ENCODE measurements around the gene KIRREL3.
"Not testable (repeated sequence)": the region's sequence is repeated elsewhere in the genome, so short reads cannot be mapped to it uniquely, and the experiment has no call there.

KIRREL3 gene

DNA sequence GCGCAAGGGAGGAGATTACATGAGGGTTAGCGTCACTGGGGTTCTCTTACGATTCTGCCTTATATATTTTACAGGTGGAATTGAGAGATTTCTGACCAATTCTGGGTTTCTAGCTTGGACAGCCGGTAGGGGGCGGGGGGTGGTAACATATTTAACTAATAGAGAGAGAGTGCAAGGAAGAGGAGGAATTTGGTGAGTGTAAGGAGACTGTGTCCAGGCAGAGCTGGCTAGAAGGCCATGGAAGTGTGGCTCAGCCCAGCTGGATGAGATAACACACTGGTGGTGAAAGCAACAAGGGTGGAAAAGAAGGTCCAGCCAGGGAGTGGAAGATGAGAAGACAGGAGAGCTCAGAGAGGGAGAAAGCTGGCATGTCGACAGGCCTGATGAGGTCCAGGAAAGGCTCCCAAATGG is 588.6 kb downstream of the KIRREL3 start:
- DNase-seq, result no peak

DNA sequence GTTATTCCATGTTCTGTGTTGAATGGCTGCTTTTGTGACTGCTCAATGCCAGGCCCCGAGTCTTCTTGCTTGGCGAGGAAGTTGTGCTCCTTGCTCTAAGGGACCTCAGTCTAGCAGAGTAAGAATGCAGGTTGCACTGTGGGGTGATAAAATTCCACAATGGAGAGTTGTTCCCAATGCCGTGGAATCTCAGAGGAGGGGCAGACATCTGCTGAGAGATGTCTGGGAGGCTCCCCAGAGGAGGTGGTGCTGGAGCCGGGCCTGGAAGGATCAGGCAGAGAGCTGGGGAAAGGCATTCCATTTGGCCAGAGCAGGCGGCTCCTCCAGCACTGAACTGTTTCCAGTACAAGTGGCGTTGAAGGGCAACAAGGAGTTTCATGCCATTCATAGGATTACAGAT is 589.9 kb downstream of the KIRREL3 start:
- DNase-seq, result no peak

DNA sequence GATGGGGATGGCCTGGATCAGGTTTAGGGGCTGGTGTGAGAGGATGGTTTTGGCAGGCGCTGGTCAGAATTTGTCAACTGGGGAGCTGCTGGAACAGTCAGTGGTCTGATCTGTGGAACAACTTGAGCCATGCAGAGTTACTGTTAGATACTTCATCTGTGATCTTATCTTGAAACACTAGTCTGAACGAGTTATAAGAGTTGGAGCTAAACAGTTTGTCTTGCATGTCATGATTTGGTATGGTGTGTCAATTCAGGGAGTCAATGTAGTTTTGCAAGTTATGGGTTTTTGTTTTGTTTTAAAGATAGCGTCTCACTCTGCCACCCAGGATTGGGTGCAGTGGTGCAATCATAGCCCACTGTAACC is 591.0 kb downstream of the KIRREL3 start:
- DNase-seq, result no peak

DNA sequence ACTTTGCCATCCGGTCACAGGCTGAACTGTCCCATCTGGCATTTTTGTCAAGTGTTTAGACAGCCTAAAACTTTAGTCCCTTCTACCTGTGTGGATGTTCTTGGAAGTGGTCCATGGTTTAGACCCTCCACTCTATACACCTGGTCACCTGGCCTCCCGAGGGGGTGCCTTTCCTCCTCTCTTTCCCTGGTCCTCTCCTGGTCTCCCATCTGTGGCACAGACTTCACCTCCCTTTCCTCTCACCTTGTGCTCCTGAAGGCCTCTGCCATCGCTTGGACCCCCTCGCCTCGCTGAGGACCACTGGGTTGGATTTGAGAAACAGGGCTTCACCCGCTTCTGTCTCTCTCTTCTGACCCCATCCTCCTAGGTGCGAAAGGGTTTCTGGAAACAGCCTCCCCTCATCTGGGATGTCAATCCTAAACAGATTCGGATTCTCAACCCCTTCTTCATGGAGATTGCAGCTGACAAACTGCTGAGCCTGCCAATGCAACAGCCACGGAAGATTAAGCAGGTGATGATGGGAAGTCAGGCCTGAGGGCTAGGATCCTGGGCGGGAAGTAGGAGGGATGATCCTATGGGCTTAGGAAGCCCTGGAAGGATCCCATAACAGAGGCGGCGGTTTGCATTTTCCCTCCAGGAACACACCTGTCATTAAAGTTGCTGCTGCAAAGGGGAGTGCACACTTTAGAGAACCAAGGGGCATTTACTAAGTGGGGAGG is 591.5 kb downstream of the KIRREL3 start:
- DNase-seq, result no peak

DNA sequence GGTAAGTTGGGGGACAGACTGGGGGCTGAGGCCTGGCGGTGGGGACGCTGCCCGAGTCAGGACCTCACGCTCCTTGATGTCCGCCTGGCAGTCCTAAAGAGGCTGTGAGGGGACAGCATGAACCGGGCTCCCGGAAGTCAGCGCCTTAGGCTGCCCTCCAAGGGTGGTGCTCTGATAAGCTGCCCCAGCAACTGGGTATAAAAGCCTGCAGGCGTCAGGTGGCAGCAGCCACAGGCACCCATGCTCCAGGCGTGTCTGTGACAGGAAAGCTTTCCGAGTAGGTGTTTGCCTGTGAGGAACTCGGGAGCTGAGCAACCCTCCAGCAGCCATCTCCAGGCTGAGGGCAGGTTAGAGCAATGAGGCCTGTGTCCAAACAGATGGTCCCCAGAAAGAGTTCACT is 592.1 kb downstream of the KIRREL3 start:
- no peak for DNase-seq

DNA sequence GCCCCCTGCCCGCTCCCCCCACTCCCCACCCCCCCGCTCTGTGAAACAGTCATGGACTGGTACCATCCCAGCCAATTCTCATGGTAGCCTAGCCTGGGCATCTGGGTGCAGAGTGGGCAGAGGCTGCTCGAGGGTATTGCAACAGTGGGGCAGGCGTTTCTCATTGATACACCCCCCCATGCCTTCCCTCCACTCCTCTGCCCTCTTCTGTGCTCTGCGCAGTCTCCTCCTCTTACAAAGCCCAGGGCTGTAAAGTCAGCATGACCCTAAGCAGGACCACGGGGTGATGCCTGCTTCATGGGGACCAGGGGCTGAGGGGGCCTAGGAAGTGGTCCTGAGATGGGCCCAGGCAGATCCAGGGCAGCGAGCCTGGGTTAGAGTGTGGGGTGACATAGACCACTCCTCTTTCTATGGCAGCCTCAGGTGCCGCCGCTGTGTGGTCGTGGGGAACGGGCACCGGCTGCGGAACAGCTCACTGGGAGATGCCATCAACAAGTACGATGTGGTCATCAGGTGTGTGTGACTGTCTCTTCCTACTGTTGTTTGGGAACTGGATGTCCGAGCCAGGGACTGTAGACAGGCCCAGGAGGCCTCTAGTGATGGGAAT is 592.8 kb downstream of the KIRREL3 start:
- no peak for DNase-seq

DNA sequence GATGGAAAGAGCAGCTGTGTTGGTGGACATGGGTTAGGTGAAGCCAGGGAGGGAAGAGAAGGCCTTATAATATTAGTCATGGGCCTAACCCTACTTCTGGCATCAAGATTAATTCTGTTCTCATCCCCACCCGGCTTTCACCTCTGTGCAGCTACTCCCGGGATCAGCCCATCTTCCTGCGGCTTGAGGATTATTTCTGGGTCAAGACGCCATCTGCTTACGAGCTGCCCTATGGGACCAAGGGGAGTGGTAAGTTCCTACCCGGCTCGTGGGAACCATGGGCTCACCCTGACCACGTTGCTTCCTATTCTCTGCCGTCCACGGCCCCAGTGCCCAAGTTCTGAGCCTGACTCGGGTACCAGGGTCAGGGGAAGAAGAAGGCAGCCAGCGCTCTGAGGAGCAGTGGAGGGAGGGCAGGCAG is 593.5 kb downstream of the KIRREL3 start:
- no peak for DNase-seq

DNA sequence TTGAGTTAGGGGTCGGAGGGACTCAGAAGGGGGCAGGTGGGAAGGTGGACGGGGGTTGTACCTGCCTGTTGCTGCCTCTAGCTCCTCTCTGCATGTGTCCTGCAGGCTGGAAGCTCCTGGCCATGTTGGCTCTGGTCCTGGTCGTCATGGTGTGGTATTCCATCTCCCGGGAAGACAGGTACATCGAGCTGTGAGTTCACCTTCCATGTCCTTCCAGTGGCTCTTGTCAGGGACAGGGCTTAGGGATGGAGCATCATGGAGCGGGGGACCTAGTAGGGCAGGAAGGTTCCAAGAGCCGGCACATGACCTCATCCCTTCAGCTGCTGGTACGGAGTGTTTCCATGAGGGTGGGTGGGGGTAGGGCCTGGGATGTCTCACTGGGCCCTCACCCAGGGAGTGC is 594.2 kb downstream of the KIRREL3 start:
- DNase-seq, result no peak

DNA sequence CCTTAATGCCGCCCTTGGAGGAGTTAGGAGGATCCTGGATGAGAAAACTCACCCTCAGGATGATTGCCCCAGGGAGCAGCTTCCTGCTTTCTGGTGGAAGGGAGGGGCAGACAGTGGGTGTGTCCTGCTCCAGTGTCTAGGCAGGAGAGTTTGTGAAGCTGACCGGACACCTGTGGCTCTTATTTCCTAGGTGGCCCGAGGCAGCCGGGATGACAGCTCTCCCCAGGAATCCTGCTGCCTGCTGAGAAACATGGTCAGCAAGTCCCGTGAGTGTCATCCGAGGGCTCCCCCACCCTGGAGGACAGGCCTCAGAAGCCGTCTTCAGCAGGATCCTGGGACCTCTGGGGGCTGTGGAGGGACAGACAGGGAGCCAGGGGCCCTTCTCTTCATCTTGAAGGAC is 594.7 kb downstream of the KIRREL3 start:
- DNase-seq, result peak; percentile 74

DNA sequence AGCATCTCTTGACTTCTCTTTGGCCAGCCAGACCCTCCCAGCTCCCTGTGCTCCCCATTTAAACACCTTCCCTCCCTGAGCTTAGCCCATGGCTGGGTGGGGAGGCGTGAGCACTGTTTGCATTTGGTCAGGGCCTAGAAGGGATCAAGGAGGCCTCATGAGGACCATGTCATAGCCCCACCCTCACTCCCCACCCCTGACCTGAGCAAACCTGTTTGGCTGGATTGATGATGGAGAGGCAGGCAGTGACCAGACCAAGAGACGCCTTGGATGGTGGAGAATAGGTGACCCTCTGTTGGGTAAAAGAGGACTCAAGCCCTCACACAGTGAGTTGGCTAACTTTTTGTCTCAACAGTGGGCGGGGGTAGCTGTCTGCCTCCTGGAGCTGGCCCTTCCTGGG is 595.2 kb downstream of the KIRREL3 start:
- DNase-seq, result no peak

DNA sequence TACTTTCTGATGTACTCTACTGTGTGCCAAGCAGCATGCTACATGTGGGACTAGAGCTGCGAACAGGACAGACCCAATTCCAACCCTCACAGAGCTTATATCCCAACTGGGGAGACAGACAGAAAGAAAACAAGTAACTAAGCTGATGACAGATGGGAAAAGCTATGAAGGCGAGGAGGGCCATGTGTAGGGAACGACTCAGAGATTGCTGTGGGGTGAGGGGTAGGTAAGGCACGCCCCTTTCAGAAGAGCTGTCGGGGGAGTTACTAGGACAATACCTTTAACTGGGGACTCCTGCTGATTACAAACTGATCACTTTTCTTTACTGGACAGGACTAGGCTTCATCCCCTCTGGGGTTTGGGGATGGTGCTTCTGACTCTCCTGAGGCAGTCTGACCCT is 596.2 kb downstream of the KIRREL3 start:
- DNase-seq, result peak; percentile 33

DNA sequence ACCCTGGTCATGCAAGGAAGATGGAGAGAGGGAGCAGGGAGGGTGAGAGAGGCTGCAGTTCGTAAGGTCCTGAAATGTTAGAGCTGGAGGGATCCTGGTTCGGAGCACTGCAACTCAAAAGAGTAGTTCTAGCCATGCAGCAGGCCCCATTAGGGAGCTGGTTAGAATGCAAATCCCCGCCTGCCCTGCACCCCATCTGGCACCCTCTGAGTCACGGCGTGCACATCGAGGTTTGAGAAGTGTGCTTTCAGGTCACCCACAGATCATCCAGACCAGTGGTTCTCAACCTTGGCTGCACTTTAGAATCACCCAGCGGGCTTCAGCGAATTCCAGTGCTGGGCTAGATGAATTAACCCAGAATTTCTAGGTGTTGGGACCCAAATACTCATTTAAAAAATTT is 596.9 kb downstream of the KIRREL3 start:
- no peak for DNase-seq

DNA sequence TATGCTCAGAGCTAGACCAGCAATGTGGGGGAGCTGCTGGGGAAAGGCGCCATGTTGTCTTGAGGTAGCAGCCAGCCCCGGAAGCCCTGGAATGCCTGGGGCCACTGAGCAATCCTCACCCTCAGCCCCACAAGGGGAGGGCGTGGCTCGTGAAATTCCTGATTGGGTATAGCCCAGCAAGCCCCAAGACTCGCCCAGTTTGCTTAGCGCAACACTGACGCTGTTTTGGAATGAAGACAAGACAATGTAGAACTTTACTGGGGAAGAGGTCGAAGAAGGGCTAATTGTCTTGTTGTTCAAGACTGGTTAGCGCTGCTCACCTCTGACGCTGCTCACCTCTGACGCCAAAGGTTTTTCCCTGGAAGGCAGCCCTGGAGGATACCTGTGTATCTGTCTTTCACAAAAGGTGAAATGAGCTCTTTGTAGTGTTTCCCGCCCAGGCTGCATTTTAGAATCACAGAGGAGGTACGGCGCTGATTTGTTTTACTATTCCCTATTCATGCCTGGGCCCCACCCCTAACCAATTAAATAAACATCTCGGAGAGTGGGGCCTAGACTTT is 597.5 kb downstream of the KIRREL3 start:
- peak; percentile 69 for DNase-seq

DNA sequence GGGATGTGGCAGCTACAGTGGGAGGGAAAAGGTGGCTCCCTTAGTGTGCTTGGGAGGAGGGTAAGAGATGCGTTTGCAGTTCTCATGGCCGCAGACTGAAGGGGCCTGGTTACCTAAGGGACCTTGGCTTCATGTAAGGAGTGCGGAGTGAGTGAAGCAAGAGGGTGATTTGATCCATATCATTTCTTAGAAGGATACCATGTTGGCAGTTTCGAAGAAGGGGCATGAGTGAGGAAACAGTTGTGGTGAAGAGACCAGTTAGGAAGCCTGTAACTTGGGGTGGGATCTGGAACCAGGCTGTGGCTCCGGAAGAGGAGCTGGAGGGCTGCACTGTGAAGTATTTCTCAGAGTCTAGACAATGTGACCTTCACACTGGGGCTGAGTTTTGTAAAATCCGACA is 600.1 kb downstream of the KIRREL3 start:
- DNase-seq, result no peak

DNA sequence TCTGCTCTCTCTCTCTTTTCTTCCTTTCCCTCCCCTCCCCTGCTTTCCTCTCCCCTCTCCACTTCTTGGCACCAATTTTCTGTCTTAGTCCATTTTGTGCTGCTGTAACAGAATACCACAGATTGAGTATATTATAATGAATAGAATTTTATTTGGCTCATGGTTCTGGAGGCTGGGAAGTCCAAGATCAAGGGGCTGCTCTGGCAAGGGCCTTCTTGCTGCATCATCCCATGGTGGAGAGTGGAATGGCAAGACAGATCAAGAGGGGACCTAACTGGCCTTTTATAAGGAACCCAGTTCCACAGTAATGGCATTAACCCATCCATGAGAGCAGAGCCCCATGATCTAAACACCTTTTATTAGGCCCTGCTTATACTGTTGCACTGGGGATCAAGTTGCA is 600.6 kb downstream of the KIRREL3 start:
- DNase-seq, result no peak

DNA sequence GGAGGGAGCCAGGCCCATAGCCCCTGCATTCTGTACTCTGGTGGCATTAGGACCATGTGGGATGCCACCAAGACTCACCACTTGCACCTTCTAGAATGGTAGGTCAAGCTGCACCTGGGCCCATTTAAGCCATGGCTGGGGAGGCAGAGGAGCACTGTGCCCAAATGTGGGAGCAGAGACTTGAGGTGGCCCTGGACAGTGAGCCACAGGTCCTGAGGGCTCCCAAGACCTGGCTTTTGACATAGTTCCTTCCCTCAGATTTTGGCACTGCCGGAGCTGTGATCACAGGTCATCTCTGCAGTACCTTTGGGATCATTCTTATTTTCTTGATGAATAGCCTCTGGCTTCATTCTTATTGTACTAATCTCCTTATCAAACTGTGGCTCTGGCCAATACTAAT is 601.8 kb downstream of the KIRREL3 start:
- no peak for DNase-seq

DNA sequence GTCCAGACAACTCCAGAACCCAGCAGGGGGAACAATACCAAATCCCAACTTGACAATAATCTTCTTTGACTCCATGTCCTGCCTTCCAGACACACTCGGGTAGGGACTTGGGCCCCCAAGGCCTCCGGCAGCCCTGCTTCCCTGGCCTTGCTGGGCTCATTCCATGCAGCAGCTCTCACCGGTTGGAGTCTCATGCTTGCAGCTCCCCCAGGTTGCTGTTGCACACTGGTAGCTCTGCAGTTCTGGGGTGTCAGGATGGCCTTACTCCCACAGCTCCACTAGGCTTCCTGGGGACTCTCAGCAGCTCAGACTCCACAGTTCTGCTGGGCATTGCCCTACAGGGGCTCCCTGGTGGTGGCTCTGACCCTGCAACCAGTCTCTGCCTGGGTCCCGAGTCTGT is 602.3 kb downstream of the KIRREL3 start:
- DNase-seq, result no peak

DNA sequence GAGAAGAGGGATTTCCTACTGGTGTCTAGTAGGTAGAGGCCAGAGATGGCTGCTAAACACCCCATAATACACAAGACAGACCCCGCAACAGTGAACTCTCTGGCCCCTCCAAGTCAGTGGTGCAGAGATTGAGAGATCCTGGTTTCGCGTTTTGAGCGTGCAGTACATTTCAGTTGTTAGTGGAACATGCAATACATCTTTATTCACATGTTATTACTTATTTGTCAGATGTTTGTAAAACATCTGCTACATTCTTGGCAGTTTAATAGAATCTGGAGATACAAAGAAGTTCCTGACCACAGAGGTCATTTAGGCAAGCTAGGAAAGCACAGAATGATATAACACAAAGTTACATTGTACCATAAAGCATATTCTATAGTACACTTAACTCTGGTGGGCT is 603.6 kb downstream of the KIRREL3 start:
- no peak for DNase-seq

DNA sequence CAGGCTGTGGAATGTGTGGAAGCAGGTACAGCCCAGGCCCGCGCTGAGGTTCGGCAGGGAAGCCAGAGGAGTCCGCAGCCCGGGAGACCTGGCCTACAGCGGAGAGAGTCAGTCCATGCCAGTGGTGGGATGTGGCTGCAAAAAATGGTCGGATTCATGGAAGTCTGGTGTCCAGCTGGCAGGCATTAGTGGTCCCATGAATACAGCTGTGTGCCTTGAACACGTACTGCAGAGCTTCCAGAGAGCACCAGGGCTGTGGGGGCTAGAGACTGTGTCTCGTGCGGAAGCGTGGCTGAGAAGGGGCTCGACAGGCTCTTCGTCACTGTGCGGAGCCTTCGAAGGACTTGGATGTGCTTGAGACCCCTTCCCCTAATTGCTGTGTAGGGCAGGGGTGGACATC is 604.3 kb downstream of the KIRREL3 start:
- DNase-seq, result not testable (repeated sequence)

DNA sequence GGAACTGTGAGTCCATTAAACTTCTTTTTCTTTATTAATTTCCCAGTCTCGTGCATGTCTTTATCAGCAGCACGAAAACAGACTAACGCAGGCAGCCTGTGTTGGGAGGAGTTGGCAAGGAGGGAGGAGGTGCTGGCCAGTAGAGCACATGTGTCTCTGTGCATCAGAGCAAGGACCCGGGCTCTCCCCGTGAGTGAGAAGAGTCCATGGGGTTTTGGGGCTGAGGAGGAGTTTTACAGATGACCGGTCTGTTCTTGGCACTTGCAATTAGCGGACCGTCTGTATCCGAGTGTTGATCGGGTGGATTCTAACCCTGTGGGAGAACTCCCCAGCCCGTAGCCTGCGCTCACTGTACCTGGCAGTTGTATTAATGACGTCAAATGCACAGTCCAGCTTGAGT is 604.8 kb downstream of the KIRREL3 start:
- not testable (repeated sequence) for DNase-seq

DNA sequence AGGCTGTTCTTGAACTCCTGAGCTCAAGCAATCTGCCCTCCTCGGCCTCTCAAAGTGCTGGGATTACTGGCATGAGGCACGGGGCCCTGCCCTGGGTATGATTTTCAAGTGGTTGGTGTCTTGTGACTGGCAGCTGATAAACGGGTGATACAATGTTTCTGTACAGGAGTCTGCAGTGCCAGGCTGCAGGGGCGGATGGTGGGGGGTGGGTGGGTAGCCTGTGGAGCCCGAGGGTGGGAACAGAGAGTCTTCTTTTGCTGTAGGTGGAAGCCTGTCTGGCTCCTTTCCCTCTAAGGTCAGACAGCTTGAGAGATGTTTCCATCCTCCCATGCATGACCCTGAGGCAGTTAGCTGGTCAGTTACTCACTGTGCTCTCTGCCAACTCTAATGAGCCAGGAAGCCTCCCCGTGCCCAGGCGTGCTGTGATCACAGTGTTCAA is 605.9 kb downstream of the KIRREL3 start:
- DNase-seq, result not testable (repeated sequence)

DNA sequence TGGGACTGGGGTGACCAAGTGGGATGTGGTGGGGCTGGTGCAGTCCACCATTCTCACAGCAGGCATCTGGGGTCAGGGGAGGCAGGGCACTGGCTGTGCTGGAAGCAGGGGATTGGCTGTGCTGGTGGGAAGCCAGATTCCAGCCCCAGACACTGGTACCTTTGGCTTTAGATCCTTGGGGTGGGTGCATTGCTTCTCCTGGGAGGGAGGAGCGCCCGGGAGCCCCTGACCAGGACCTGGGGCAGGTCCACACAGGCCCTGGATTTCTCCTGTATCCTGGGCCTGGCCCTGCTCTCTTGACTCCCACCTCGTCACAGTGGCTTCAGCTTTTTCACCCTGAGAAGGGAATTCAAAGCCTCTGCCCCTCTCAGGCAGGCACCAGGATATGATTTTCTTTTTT is 606.5 kb downstream of the KIRREL3 start:
- DNase-seq, result no peak

DNA sequence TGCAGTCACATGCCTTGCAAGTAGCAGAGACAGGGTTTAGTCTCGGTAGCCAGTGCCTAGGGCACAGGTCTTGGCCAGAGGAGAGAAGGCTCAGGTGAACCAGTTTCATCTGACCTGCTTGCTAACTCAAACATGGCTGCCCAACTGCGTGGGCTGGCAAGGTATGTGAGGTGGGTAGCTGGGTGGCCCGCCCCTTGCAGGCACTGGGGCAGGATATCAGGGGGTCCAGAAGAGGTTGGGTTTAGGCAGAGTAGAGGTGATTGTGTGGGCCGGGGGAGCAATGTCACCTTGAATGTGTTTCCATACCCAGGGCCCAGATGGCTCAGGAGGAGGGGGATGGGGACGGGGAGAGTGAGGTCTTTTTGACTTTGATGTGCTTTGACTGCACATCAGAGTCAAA is 607.4 kb downstream of the KIRREL3 start:
- no peak for DNase-seq

DNA sequence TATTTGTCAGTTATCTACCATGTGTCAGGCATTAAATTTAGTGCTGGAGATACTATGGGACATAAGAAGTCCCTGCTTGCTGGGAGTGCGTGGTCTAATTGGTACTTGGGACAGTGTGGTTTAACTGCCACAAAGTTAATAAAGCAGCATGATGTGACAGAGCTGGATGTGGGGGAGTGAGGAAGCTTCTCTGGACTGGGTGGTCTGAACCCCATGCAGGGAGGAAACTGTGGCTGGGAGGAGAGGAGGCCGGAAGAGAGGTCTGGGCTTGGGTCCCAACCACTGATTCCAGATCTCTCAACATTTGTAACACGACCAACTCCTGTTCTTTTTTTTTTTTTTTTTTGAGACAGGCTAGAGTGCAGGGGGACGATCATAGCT is 607.9 kb downstream of the KIRREL3 start:
- DNase-seq, result no peak
